Activated CD8-positive, alpha-beta T cell treated with anti-CD3 and anti-CD28 coated beads for 36 hours (primary cell): ENCODE data around the gene PCCA. TPM values are rescaled to one million over a fixed set of nuclear protein-coding genes. Genes with fewer than 3 reads are reported as not detected.

Experiments used
- ATAC-seq: fragments of 200-7000 bp; cut with Tn5 transposase; one replicate; pipeline ENCODE4 v1.10.0; 2021; ENCODE audit warnings: mild to moderate bottlenecking, moderate library complexity
- CTCF ChIA-PET: fragments of 350-600 bp; sonication (Branson Sonifier 250); formaldehyde crosslinking; loops from one replicate; lab custom pipeline; 2021; ENCODE audit warnings: antibody characterized with exemption; lab: Charles Lee
- POLR2A ChIA-PET: fragments of 350-600 bp; sonication (Branson Sonifier 250); formaldehyde crosslinking; loops from one replicate; lab custom pipeline; 2021; ENCODE audit warnings: antibody characterized with exemption; lab: Charles Lee
- DNase-seq: peaks from one replicate; pipeline ENCODE4 v3.0.0-alpha.2; 2020
- H3K27ac Mint-ChIP-seq: one replicate; pipeline ENCODE4 v1.8.0; 2021; ENCODE audit warnings: mild to moderate bottlenecking, mixed read lengths
- H3K27me3 Mint-ChIP-seq: one replicate; pipeline ENCODE4 v1.8.0; 2021; ENCODE audit warnings: mixed read lengths
- H3K36me3 Mint-ChIP-seq: one replicate; pipeline ENCODE4 v1.8.0; 2021; ENCODE audit warnings: low read depth, mixed read lengths
- H3K4me1 Mint-ChIP-seq: one replicate; pipeline ENCODE4 v1.8.0; 2021; ENCODE audit warnings: low read depth, mixed read lengths
- H3K4me3 Mint-ChIP-seq: one replicate; pipeline ENCODE4 v1.8.0; 2021; ENCODE audit warnings: mild to moderate bottlenecking, moderate library complexity, mixed read lengths
- H3K9me3 Mint-ChIP-seq: one replicate; pipeline ENCODE4 v1.8.0; 2021; ENCODE audit warnings: mixed read lengths
- intact Hi-C: fragments of 100-400 bp; cut with micrococcal nuclease; formaldehyde crosslinking; loops from one replicate; pipeline ENCODE4 v1.10.0; 2022
- total RNA-seq, 2 experiments: library from RNA; stranded (reverse); gene quantifications; one replicate each; pipeline ENCODE4 v1.2.3, GENCODE V29; 2021
- TF ChIP-seq, protein P1 (sequence below): fragments of 200-600 bp; IDR thresholded peaks from one replicate; pipeline ENCODE4 v1.8.0; 2022; ENCODE audit warnings: antibody characterized with exemption, mild to moderate bottlenecking

The PCCA gene
- total RNA-seq, 2 experiments from 2014 or later: 8.4 to 9.2 TPM

DNA sequence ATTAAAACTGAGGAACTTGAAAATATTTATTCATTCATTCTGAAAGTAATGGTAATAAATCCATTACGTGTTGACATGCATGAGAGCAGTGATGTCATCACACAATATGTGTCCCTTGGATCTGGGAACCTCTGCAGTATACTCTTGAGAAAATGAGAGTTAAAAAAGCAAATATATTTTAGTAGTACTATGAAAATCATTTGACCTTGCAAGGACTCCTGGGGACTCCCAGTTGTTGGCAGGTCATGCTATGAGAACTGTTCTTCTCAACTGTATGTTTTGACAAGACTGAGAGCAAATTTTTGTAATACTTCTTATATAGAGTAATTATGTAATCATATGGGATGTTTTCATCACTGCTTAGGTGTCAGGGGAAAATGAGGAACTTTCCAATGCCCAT lies 249.4 kb downstream of the PCCA start:
- ATAC-seq (no peak), DNase-seq (no peak)
- Mint-ChIP-seq H3K4me3 (no peak overlapping the region), H3K36me3 (peaks cover 15% of the 10 kb centered on the region), H3K27ac (no peak overlapping the region), H3K27me3 (no peaks in the 10 kb centered on the region), H3K4me1 (peaks cover 14% of the 10 kb centered on the region), H3K9me3 (peaks cover 8% of the 10 kb centered on the region)
- intact Hi-C loops: no loop called here
- POLR2A ChIA-PET: no interaction called here
- CTCF ChIA-PET: no interaction called here
- TF ChIP-seq, protein P1, sequence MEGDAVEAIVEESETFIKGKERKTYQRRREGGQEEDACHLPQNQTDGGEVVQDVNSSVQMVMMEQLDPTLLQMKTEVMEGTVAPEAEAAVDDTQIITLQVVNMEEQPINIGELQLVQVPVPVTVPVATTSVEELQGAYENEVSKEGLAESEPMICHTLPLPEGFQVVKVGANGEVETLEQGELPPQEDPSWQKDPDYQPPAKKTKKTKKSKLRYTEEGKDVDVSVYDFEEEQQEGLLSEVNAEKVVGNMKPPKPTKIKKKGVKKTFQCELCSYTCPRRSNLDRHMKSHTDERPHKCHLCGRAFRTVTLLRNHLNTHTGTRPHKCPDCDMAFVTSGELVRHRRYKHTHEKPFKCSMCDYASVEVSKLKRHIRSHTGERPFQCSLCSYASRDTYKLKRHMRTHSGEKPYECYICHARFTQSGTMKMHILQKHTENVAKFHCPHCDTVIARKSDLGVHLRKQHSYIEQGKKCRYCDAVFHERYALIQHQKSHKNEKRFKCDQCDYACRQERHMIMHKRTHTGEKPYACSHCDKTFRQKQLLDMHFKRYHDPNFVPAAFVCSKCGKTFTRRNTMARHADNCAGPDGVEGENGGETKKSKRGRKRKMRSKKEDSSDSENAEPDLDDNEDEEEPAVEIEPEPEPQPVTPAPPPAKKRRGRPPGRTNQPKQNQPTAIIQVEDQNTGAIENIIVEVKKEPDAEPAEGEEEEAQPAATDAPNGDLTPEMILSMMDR: no peak

DNA sequence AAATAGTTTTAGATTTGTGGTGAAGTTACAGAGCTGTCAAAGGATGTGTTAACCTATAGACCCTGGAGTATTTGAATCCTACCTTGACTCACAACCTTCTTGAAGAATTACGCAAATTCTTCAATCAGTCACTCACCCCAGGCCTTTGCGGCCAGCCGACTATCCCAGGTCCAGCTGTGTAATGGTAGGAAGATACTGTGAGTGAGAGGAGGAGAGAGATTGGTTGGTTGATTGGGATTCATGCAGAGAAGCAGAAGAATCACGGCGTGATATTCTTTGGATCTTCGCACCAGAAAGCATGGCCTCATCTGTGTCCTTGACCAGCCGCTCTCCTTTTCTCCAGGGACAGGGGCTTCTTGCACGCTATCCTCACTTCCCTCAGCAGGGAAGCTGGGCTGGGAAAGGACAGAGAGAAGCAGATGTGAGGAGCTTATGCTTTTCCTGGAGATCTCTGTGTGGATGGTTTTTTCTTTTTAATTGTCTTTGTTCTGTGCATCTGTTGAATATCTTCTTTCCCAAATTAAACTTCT lies 250.6 kb downstream of the PCCA start:
- TF ChIP-seq, protein P1: no peak
- Mint-ChIP-seq H3K4me1 (peaks cover 14% of the 10 kb centered on the region), H3K27me3 (no peaks in the 10 kb centered on the region), H3K4me3 (no peak overlapping the region), H3K9me3 (peaks cover 5% of the 10 kb centered on the region), H3K36me3 (peaks cover 11% of the 10 kb centered on the region), H3K27ac (no peak overlapping the region)
- intact Hi-C loops: no loop called here
- DNase-seq: no peak
- ChIA-PET CTCF (no interaction called here), POLR2A (no interaction called here)
- ATAC-seq: no peak

DNA sequence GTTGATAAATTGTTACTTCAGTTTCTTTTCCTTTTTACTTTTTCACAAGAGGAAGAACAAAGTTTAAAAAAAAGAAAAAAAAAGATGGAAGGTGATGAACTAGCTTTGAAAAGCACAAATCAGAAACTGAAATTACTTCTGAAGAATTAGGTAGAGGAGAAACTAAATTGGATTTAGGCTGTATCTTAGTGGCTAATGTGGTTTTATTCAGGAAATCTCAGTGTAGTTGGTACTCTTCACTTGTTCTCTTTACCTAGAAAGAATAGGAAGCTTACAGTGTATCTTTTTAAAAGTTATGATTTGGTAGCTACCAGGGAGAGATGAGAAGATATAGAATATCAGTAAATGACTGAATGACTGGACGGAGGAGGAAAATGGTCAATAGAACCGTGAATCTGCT lies 252.0 kb downstream of the PCCA start:
- intact Hi-C loops: no loop called here
- ATAC-seq (no peak), DNase-seq (no peak)
- Mint-ChIP-seq H3K27ac (no peak overlapping the region), H3K4me1 (peaks cover 14% of the 10 kb centered on the region), H3K4me3 (no peak overlapping the region), H3K27me3 (no peaks in the 10 kb centered on the region), H3K9me3 (no peaks in the 10 kb centered on the region), H3K36me3 (peaks cover 6% of the 10 kb centered on the region)
- ChIA-PET CTCF (no interaction called here), POLR2A (no interaction called here)
- TF ChIP-seq, protein P1: no peak

DNA sequence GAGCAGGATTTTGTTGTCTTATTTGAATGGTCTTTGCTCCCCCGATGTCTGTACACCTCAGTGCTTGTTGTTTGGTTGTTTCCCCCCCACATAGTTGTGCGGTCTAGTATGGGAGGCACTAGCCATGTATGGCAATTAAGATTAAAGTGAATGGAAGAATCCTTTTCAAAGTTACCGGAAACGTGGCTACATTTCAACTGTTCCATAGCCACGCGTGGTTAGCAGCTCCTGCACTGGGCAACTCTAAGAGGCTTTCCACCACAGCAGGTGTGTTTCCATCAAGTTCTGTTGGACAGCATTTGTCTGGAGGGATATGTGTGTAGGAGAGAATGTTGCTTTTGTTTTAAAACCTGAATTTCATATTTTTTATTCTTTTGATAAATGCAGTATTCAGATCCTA lies 252.4 kb downstream of the PCCA start:
- Mint-ChIP-seq H3K36me3 (peaks cover 7% of the 10 kb centered on the region), H3K9me3 (no peaks in the 10 kb centered on the region), H3K4me1 (peaks cover 14% of the 10 kb centered on the region), H3K4me3 (no peak overlapping the region), H3K27me3 (no peaks in the 10 kb centered on the region), H3K27ac (no peak overlapping the region)
- ATAC-seq: peak; percentile 37
- TF ChIP-seq, protein P1: no peak
- ChIA-PET CTCF (no interaction called here), POLR2A (no interaction called here)
- peak; percentile 3 for DNase-seq
- intact Hi-C loops: no loop called here

DNA sequence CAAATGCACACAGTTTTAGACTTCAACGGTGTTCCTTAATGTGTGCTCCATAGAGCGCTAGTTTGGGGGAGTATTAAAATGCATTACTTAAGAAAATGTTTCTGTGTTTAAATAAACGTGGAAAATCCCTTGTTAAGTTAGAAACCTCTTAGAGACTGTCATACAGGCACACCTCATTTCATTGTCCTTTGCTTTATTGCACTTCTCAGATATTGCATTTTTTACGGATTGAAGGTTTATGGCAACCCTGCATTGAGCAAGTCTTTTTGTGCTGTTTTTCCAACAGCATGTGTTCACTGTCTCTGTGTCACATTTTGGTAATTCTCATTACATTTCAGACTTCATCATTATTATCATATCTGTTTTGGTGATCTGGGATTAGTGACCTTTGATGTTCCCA lies 255.7 kb downstream of the PCCA start:
- Mint-ChIP-seq H3K4me3 (no peak overlapping the region), H3K36me3 (peaks cover 6% of the 10 kb centered on the region), H3K27ac (no peak overlapping the region), H3K4me1 (peaks cover 14% of the 10 kb centered on the region), H3K9me3 (no peaks in the 10 kb centered on the region), H3K27me3 (no peaks in the 10 kb centered on the region)
- intact Hi-C loops: no loop called here
- DNase-seq (no peak), ATAC-seq (no peak)
- ChIA-PET CTCF (no interaction called here), POLR2A (no interaction called here)
- TF ChIP-seq, protein P1: no peak
